GM19328 (cell line): ENCODE measurements around the gene CCDC51.

ENCODE experiments used
- ATAC-seq: cut with Tn5 transposase; IDR thresholded peaks from one replicate; pipeline ENCODE4 v1.9.1; 2021; ENCODE audit warnings: mild to moderate bottlenecking, moderate library complexity; ENCODE audit not compliant: unreplicated experiment

Gene CCDC51

DNA sequence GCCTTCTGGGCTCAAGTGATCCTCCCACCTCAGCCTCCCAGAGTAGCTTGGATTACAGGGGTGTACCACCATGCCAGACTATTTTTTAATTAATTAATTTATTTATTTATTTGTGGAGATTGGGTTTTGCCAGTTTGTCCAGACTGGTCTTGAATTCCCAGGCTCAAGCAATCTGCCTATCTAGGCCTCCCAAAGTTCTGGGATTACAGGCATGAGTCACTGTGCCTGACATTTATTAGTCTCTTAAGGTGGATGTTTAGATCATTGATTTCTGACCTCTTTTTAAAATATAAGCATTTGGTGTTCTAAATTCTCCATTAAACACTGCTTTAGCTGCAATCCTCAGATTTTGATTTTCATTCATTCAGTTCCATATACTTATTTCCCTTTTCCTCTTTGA, 52.3 kb downstream of the CCDC51 start:
- ATAC-seq = no peak
